HS-27A (cell line): Measurements from ENCODE around the gene KCNJ12.
"Not testable (repeated sequence)": the region's sequence is repeated elsewhere in the genome, so short reads cannot be mapped to it uniquely, and the experiment has no call there.

Experiments
- DNase-seq: peaks from one replicate; pipeline ENCODE4 v3.0.0-alpha.2; 2012; ENCODE audit warnings: low read depth, missing footprints

The KCNJ12 gene

GRCh38 chr17:21387616-21388015 lies 11.5 kb downstream of the KCNJ12 start:
- no peak for DNase-seq

- DNase-seq: no peak
These were observed 11.9 kb downstream of the KCNJ12 start for GRCh38 chr17:21388066-21388465.

- no peak for DNase-seq
These were observed 12.8 kb downstream of the KCNJ12 start for GRCh38 chr17:21388944-21389343.

DNA sequence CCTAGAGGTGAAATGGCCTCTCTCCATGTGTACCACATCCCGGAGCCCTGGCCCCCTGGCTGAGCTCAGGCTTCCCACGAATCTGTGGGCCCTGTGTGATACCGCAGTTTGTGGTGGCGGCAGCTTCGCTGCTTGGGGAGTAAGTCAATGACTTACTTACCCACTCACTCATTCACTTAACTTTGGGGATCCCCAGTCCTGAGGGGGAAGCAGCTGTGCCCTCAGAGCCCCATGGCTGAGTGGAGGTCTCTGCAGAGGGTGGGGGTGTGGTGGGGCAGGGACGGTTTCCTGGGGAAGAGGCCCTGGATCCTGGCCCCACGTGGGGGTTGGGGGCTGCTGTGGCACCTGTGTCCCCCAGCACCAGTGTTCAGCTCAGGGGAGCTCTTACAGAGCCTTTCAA lies 13.2 kb downstream of the KCNJ12 start:
- DNase-seq: no peak

- DNase-seq: no peak
These were observed 14.1 kb downstream of the KCNJ12 start for GRCh38 chr17:21390294-21390693.

DNA sequence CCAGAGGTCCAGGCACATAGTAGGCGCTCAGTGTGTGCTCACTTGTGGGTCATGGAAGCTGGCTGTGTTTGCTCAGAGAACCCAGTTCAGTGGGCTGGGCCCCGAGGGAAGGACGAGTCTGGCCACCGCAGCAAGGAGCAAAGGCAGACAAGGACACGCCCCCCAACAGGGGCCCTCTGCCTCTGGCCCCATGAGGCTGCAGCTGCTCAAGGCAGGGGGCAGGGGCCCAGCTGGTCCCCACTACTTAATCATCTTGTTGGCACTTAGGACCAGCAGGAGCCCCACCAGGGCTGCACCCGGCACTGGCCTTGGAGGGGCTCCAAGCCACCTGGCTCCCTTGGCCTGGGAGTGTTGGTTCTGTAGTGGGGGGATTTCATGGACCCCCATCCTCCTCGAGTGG lies 16.1 kb downstream of the KCNJ12 start:
- DNase-seq: no peak

- no peak for DNase-seq
These were observed 18.1 kb downstream of the KCNJ12 start for GRCh38 chr17:21394265-21394664.

DNA sequence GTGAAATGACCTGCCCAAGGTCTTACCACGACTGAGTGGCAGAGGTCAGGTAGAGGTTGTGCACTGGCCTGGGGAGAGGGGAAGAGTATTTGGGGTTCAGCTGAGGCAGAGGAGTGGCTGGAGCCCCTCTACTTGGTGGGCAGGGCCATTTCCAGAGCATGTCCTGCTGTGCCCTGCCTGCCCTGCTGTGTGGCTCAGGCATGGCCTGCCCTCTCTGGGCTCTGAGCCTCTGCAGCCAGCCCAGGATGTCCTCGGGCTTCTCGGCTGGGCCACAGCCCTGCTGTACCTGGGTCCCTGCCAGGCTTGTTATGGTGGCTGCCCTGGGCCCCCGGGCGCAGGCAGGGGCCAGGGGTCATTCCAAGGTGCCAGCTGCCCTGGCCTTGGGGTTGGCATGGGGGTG lies 19.6 kb downstream of the KCNJ12 start:
- no peak for DNase-seq

DNA sequence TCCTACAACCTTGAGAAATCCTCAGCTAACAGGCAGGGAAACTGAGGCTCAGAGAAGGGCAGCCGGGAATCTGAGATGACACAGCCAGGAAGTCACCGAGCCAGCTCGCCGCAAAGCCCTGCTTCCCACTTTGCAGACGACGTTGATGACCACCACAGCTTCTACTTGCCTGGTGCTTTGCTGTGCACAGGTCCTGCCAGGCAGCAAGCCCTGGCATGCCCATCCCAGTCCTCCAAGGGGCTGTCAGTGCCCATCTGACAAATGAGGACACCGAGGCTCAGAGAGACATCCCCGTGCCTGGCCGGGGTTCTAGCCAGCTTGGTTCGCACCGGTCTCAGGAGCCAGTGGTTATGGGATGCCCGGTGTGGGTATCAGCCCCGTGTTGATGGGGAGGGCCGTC lies 20.1 kb downstream of the KCNJ12 start:
- no peak for DNase-seq

- DNase-seq: no peak
These were observed 21.4 kb downstream of the KCNJ12 start for GRCh38 chr17:21397341-21398190.

DNA sequence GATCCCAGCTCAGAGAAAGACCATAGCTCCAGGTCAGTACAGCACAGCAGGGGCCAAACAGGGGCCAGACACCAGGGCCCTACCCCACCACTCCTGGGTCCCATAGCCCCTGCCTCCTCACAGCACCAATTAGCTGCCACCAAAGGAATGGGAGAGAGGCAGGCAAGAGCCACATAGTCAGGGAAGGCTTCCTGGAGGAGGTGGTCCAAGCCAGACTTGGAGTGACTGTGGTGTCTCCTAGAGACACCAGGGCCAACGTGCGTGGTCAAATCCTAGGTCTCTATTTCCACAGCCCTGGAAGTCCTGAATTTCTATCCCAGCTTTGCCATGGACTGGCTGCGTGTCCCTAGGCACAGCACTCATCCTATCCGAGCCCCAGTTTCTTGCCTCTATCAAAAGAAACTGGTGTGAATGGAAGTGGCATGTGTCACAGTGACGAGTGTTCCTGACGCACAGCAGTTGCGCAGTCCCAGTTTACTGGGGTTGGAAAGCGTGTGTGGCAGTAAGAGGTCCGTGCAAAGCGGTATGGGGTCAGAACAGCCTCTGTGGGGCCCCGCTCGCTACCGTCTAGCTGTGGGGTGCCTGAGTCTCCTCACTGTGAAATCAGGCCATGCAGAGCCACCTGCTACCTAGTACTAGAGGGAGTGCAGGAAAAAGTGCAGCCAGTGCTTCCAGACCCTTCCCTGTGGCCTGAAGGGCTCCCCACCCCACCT lies 23.5 kb downstream of the KCNJ12 start:
- no peak for DNase-seq

DNA sequence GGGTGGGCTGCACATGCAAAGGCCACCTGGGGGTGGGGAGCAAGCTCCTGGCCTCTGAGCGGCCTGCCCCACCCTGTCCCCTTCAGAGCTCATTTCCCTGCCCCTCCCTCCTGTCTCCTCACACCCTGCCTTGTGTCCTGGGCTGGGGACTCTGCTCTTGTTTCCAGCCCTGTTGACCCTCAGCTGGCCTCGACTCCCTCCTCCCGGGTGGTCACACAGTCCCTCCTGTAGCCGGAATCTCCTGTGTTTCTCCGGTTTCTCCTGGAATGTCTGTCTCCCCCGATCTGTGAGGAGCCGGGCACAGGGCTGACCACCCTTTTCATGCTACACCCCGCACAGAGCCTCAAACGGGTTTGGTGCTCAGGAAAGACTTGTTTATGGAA lies 24.0 kb downstream of the KCNJ12 start:
- DNase-seq: not testable (repeated sequence)

GRCh38 chr17:21400816-21401593 lies 24.8 kb downstream of the KCNJ12 start:
- DNase-seq: no peak

GRCh38 chr17:21402166-21402571 lies 26.0 kb downstream of the KCNJ12 start:
- peak; percentile 74 for DNase-seq

GRCh38 chr17:21402926-21403325 lies 26.8 kb downstream of the KCNJ12 start:
- not testable (repeated sequence) for DNase-seq

DNA sequence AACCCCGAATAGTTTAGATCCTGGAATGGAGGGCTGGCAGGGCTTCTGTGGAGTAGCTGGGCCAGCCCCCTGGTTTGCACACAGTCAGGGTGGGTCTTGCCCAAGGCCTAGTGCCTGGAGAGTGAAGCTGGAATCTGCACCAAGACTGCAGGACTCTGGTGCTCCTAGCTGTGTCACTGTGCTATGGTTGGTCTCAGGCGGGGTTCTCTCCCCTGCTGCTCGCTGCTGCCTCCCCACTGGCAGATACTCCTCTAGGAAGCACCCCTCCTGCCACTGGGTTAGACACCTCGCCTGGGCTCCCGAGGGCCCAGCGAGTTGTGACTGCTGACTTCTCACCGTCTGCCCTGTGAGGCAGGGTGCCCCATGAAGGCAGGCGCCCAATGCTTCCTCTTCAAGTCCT lies 27.9 kb downstream of the KCNJ12 start:
- DNase-seq: not testable (repeated sequence)

DNA sequence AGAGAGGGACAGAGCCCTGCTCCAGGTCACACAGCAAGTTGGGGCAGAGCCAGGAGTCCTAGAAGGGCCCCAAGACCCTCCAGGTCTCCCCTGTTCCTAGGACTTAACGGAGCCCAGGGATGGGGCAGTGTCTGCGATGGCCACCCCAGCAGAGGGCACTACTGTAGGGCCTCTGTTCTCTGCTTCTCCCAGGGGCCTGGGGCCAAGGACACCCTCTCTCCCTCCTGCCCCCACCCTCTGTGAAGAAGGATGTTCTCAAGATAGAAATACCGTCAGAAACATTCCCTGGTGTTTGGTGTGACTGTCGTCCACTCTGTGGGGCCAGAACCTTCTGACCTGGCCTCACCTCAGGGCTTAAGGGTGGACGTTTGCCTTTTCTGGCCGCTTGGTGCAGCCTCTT lies 28.4 kb downstream of the KCNJ12 start:
- not testable (repeated sequence) for DNase-seq

- DNase-seq: not testable (repeated sequence)
These were observed 29.0 kb downstream of the KCNJ12 start for GRCh38 chr17:21404956-21405731.

GRCh38 chr17:21405904-21406400 lies 29.8 kb downstream of the KCNJ12 start:
- not testable (repeated sequence) for DNase-seq

GRCh38 chr17:21406616-21407404 lies 30.7 kb downstream of the KCNJ12 start:
- DNase-seq: not testable (repeated sequence)

DNA sequence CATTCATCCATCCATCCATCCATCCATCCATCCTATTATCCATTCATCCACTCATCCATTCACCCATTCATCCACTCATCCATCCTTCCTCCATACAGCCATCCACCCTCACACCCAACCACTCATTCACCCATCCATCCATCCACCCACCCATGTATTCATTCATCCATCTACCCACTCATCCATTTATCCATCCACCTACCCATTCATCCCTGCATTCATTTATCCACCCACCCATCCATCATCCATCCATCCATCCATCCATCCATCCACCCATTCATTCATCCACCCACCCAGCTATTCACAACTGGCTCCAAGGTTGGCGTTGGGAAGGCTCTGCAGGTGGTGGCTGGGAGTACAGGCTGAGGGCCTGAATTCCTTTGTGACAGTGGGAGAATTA lies 31.6 kb downstream of the KCNJ12 start:
- not testable (repeated sequence) for DNase-seq
